NCI-H460 (cell line): ENCODE results near the gene SLC35F6. TPM values are rescaled to one million over a fixed set of nuclear protein-coding genes. Genes with fewer than 3 reads are reported as not detected.
"Not testable (repeated sequence)": the region's sequence is repeated elsewhere in the genome, so short reads cannot be mapped to it uniquely, and the experiment has no call there.

ENCODE experiments used
- DNase-seq: peaks from one replicate; pipeline ENCODE4 v3.0.0-alpha.2; 2016; ENCODE audit warnings: low read depth; ENCODE audit errors: extremely low read depth
- total RNA-seq: library from RNA; depleted of rRNA; stranded (reverse); fragments of >200 nt; shearing (Covaris generic); gene quantifications from 2 replicates; pipeline ENCODE4 v1.2.3, GENCODE V29; 2014

Gene SLC35F6
- total RNA-seq, 1 experiment from 2014 or later: 48.6 TPM

DNA sequence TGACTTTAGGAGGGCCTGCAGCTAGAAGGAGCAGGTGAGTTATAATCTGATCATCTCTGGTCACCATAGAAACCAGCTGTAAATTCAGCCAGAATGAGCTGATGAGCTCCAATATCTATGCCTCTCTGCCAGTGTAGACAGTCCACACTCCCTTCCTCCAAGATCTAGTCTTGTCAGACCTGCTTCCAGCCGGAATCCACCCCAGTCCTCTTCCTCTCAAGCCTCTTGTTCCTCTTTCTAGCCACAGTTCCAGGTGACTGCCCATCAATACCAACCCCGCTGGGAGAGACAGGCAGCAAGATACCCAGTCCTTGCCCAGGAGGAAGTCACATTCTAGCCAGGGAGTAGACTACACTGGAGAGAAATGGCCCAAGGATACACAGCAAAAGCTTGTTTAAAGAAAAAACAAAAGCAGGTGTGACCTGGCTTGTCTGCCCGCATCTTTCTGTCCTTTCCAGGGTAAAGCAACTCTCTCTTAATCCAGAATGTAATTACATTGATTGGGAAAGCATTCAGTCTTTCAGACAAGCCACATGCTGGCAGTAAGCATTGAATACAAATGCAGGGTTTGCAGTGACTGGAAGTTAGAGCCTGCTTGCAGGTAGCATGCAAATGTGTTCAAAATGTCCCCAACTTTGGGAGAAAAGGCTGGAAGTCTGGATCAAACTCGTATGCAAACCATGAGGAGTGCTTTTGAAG is 9.0 kb upstream of the SLC35F6 start:
- DNase-seq: no peak

DNA sequence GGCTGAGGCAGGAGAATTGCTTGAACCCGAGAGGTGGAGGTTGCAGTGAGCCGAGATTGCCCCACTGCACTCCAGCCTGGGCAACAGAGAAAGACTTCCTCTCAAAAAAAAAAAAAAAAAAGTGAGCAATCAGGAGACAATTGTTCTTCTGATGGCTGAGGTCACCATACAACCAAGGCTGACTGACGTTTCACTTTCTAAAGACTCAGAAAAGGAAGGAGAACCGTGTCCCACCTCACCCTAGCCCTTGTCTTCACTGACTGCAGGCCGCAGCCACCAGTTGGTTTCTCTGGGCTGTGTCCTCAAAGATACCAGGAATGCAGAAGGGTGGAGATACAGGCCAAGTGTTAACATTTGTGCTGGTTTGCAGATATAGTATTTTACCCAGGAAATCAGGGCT is 7.7 kb upstream of the SLC35F6 start:
- DNase-seq: no peak

DNA sequence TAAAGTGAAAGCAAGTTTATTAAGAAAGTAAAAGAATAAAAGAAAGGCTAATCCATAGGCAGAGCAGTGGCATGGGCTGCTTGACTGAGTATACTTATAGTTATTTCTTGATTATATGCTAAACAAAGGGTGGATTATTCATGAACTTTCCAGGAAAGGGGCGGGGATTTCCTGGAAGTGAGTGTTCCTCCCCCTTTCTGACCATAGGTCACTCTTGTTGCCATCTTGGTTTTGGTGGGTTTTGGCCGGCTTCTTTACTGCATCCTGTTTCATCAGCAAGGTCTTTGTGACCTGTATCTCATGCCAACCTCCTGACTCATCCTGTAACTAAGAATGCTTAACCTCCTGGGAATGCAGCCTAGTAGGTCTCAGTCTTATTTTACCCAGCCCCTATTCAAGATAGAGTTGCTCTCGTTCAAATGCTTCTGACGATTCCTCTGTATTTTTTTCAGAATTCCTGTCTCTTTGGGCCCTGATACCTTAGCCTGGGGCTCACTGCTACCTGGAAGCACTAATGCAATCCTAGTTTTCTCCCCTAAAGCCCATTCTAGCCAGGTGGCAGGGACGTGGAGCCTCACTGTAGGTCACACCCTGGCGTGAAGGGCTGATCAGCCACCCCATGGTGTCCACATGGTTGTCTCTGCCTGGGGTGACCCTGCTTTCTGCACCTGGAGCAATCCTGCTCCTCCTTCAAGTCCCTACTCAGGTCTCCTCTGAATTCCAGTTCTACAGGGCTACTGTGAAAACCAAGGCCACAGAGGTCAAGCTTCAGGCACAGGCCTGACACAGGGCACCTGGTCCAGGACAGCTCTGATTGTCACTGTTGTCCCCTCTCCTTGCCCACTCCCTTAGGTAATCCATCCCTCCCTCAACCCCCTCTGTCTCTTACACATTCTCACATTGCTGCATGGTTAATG is 6.0 kb upstream of the SLC35F6 start:
- DNase-seq: peak; percentile 94

GRCh38 chr2:26758790-26759321 is 5.2 kb upstream of the SLC35F6 start:
- no peak for DNase-seq

- DNase-seq: no peak
Measured at GRCh38 chr2:26759845-26760244, 4.2 kb upstream of the SLC35F6 start.

- DNase-seq: not testable (repeated sequence)
Measured at GRCh38 chr2:26760991-26761390, 3.1 kb upstream of the SLC35F6 start.

DNA sequence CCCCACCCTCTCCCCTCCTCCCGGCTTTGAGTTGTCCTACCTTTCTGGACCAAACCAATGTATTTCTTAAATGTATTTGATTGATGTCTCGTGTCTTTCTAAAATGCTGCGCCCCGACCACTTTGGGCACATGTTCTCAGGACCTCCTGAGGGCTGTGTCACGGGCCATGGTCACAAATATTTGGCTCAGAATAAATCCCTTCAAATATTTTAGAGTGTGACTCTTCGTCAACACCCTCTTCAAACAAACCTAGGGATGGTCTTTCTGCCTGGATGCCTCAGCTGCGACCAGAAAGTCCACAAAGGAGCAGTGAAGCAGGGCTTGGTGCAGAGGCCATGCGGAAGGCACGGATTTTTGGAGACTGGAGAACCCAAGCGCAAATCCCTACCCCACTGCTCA is 1.1 kb upstream of the SLC35F6 start:
- no peak for DNase-seq

DNA sequence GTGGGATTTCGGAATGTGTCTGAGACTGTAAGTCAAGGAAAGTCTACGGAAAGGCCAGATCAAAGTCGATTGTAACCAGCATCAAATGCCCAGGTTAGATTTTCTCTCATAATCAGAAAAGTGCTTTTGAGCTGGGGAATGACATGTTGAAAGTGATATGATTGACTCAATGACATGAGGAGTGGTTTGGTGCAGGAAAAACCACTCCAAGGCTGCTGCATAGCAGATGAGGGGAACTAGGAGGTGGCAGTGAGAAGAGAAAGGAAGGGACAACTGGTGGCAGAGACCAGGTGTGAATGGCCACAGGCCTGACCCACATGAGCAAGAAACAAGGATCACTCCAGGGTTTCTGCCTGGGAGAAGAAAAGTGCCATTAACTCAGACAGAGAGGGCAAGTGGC is 822 bp downstream of the SLC35F6 start:
- DNase-seq: no peak

DNA sequence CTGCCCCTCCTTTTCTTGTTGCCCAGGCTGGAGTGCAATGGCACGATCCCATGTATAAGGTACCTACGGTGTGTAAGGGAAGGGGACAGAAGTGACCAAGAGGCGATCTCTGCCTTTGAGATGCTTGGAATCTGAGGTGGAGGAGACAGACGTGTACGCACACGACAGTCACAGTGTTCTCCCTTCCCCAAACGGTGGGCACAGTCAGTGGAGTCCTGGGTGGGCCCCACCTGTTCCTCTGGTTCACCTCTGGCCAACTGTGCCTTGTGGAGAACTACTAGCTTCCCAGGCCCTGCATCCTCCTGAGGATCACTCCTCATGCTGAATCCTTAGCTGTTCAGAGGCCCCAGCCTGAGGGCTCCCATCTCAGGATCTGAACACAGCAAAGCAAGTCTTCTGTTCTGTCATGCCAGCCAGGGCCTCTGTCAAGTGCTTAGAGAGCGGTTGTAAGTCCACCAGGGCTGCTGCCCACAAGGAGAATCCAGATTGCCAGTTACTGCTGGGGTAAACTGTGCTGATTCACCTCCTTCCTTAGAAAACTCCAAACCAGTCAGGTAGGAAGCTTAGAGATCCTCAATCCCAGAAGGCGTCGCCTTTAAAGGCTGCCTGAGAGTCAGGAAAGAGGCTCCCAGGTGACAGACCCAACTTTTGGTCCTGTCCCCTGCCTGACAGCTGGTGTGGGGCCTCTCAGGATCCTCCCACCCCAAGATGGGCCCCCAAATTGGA is 1.6 kb downstream of the SLC35F6 start:
- DNase-seq: no peak

- DNase-seq: no peak
Measured at GRCh38 chr2:26767129-26767528, 3.0 kb downstream of the SLC35F6 start.

- no peak for DNase-seq
Measured at GRCh38 chr2:26767894-26768487, 3.9 kb downstream of the SLC35F6 start.

GRCh38 chr2:26768759-26769088 is 4.6 kb downstream of the SLC35F6 start:
- no peak for DNase-seq

GRCh38 chr2:26769089-26769761 is 5.1 kb downstream of the SLC35F6 start:
- no peak for DNase-seq

DNA sequence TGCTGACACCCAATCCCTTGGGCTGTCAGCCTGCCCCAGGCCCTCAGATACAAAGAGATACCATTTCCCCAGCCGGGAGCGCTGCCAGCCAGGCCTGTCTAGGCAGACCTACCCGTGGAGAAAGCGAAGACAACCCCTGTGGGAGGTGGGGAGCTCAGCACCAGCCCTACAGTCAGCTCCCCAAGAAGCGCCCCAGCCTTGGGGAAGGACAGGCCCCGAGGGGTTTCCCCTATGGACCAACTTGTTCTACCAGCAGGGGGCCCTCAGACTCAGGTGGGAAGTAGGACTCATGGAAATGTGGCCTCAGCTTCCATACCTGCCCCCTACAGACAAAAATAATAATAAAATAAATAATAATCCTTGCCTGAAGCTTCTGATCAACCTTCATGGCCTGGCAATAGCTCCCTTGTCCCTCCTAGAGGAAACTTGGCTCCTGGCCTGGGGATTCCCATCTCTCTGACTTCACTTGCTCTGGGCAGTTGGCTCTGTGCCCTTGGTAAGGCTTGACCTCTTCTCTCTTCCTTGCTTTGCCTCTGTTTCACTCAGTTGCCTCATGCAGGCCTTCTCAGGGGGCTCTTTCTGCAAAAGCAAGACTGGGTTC is 7.0 kb downstream of the SLC35F6 start:
- DNase-seq: peak; percentile 62

- peak; percentile 52 for DNase-seq
Measured at GRCh38 chr2:26772064-26773001, 8.2 kb downstream of the SLC35F6 start.

- DNase-seq: no peak
Measured at GRCh38 chr2:26776195-26776800, 12.2 kb downstream of the SLC35F6 start.

GRCh38 chr2:26778098-26778497 is 14.0 kb downstream of the SLC35F6 start:
- DNase-seq: no peak

GRCh38 chr2:26778507-26778906 is 14.4 kb downstream of the SLC35F6 start:
- no peak for DNase-seq
